ENCODE data around the gene SLC36A2.

Gene SLC36A2

GRCh38 chr5:151363673-151364072, 16.3 kb upstream of the SLC36A2 start:
- no peaks in the 10 kb centered on the region for H3K36me3 ChIP-seq (ENCODE audit: insufficient read depth, low read length)
- 0 out of 2 replicates have a peak, but pooled peaks cover 4% of the 10 kb centered on the region for H3K9me3 ChIP-seq (ENCODE audit: low read depth, low read length)
- TF ChIP-seq FOXP2 (optimal IDR thresholded peaks at IDR 0.05; ENCODE audit: control extremely low read depth, extremely low read length, insufficient read depth) = no peak
- TF ChIP-seq POLR2AphosphoS5 (IDR thresholded peaks at IDR 0.05; ENCODE audit: borderline replicate concordance, low read depth, low read length) = no peak
- no peak for TF ChIP-seq EZH2 (IDR thresholded peaks at IDR 0.05)
- no peak overlapping the region for H3K4me3 ChIP-seq
- DNase-seq (ENCODE audit: low read depth, low spot score) = no peak
- H3K27ac ChIP-seq = no peak overlapping the region
- H3K9ac ChIP-seq (ENCODE audit: insufficient read length) = no peak overlapping the region

GRCh38 chr5:151362970-151363369, 15.6 kb upstream of the SLC36A2 start:
- no peaks in the 10 kb centered on the region for H3K36me3 ChIP-seq (ENCODE audit: insufficient read depth, low read length)
- no peak overlapping the region for H3K4me3 ChIP-seq
- H3K27ac ChIP-seq = no peak overlapping the region
- no peak for DNase-seq (ENCODE audit: low read depth, low spot score)
- H3K9ac ChIP-seq (ENCODE audit: insufficient read length) = no peak overlapping the region
- TF ChIP-seq EZH2 (IDR thresholded peaks at IDR 0.05) (no peak), POLR2AphosphoS5 (IDR thresholded peaks at IDR 0.05; ENCODE audit: borderline replicate concordance, low read depth, low read length) (no peak), FOXP2 (optimal IDR thresholded peaks at IDR 0.05; ENCODE audit: control extremely low read depth, extremely low read length, insufficient read depth) (no peak)
- 0 out of 2 replicates have a peak, but pooled peaks cover 4% of the 10 kb centered on the region for H3K9me3 ChIP-seq (ENCODE audit: low read depth, low read length)

GRCh38 chr5:151359391-151359790, 12.0 kb upstream of the SLC36A2 start:
- no peak for TF ChIP-seq POLR2AphosphoS5 (IDR thresholded peaks at IDR 0.05; ENCODE audit: borderline replicate concordance, low read depth, low read length)
- TF ChIP-seq FOXP2 (optimal IDR thresholded peaks at IDR 0.05; ENCODE audit: control extremely low read depth, extremely low read length, insufficient read depth) = no peak
- no peak for TF ChIP-seq EZH2 (IDR thresholded peaks at IDR 0.05)
- Histone ChIP-seq H3K9ac (ENCODE audit: insufficient read length) (no peak overlapping the region), H3K9me3 (ENCODE audit: low read depth, low read length) (0 out of 2 replicates have a peak, but pooled peaks cover 4% of the 10 kb centered on the region), H3K27ac (no peak overlapping the region), H3K36me3 (ENCODE audit: insufficient read depth, low read length) (no peaks in the 10 kb centered on the region), H3K4me3 (no peak overlapping the region)
- DNase-seq (ENCODE audit: low read depth, low spot score) = no peak

GRCh38 chr5:151357792-151358191, 10.4 kb upstream of the SLC36A2 start:
- no peak for DNase-seq (ENCODE audit: low read depth, low spot score)
- H3K36me3 ChIP-seq (ENCODE audit: insufficient read depth, low read length) = no peaks in the 10 kb centered on the region
- TF ChIP-seq FOXP2 (optimal IDR thresholded peaks at IDR 0.05; ENCODE audit: control extremely low read depth, extremely low read length, insufficient read depth) (no peak), POLR2AphosphoS5 (IDR thresholded peaks at IDR 0.05; ENCODE audit: borderline replicate concordance, low read depth, low read length) (no peak), EZH2 (IDR thresholded peaks at IDR 0.05) (no peak)
- H3K9me3 ChIP-seq (ENCODE audit: low read depth, low read length) = 0 out of 2 replicates have a peak, but pooled peaks cover 4% of the 10 kb centered on the region
- no peak overlapping the region for H3K4me3 ChIP-seq
- no peak overlapping the region for H3K9ac ChIP-seq (ENCODE audit: insufficient read length)
- no peak overlapping the region for H3K27ac ChIP-seq

GRCh38 chr5:151357097-151357496, 9.7 kb upstream of the SLC36A2 start:
- H3K36me3 ChIP-seq (ENCODE audit: insufficient read depth, low read length) = no peaks in the 10 kb centered on the region
- no peak overlapping the region for H3K27ac ChIP-seq
- no peak overlapping the region for H3K4me3 ChIP-seq
- no peak for DNase-seq (ENCODE audit: low read depth, low spot score)
- H3K9ac ChIP-seq (ENCODE audit: insufficient read length) = no peak overlapping the region
- H3K9me3 ChIP-seq (ENCODE audit: low read depth, low read length) = 0 out of 2 replicates have a peak, but pooled peaks cover 4% of the 10 kb centered on the region
- no peak for TF ChIP-seq FOXP2 (optimal IDR thresholded peaks at IDR 0.05; ENCODE audit: control extremely low read depth, extremely low read length, insufficient read depth)
- no peak for TF ChIP-seq EZH2 (IDR thresholded peaks at IDR 0.05)
- no peak for TF ChIP-seq POLR2AphosphoS5 (IDR thresholded peaks at IDR 0.05; ENCODE audit: borderline replicate concordance, low read depth, low read length)

- Histone ChIP-seq H3K27ac (no peak overlapping the region), H3K4me3 (no peak overlapping the region), H3K36me3 (ENCODE audit: insufficient read depth, low read length) (no peaks in the 10 kb centered on the region), H3K9me3 (ENCODE audit: low read depth, low read length) (no peaks in the 10 kb centered on the region), H3K9ac (ENCODE audit: insufficient read length) (no peak overlapping the region)
- no peak for DNase-seq (ENCODE audit: low read depth, low spot score)
- TF ChIP-seq EZH2 (IDR thresholded peaks at IDR 0.05) (no peak), POLR2AphosphoS5 (IDR thresholded peaks at IDR 0.05; ENCODE audit: borderline replicate concordance, low read depth, low read length) (no peak)
Observed at GRCh38 chr5:151351671-151352070, 4.3 kb upstream of the SLC36A2 start.

GRCh38 chr5:151348789-151349188, 1.4 kb upstream of the SLC36A2 start:
- Histone ChIP-seq H3K9me3 (ENCODE audit: low read depth, low read length) (no peaks in the 10 kb centered on the region), H3K36me3 (ENCODE audit: insufficient read depth, low read length) (no peaks in the 10 kb centered on the region), H3K27ac (no peak overlapping the region), H3K4me3 (no peak overlapping the region), H3K9ac (ENCODE audit: insufficient read length) (no peak overlapping the region)
- TF ChIP-seq POLR2AphosphoS5 (IDR thresholded peaks at IDR 0.05; ENCODE audit: borderline replicate concordance, low read depth, low read length) (no peak), FOXP2 (optimal IDR thresholded peaks at IDR 0.05; ENCODE audit: control extremely low read depth, extremely low read length, insufficient read depth) (no peak), EZH2 (IDR thresholded peaks at IDR 0.05) (no peak)
- no peak for DNase-seq (ENCODE audit: low read depth, low spot score)

GRCh38 chr5:151345808-151346478, 1.4 kb downstream of the SLC36A2 start:
- Histone ChIP-seq H3K4me3 (no peak overlapping the region), H3K27ac (no peak overlapping the region), H3K9ac (ENCODE audit: insufficient read length) (no peak overlapping the region), H3K9me3 (ENCODE audit: low read depth, low read length) (no peaks in the 10 kb centered on the region), H3K36me3 (ENCODE audit: insufficient read depth, low read length) (no peaks in the 10 kb centered on the region)
- TF ChIP-seq POLR2AphosphoS5 (IDR thresholded peaks at IDR 0.05; ENCODE audit: borderline replicate concordance, low read depth, low read length) (no peak), EZH2 (IDR thresholded peaks at IDR 0.05) (no peak), FOXP2 (optimal IDR thresholded peaks at IDR 0.05; ENCODE audit: control extremely low read depth, extremely low read length, insufficient read depth) (no peak)
- DNase-seq (ENCODE audit: low read depth, low spot score) = no peak

Data from SK-N-MC (cell line).